Hepatocyte (in vitro differentiated cells): Measurements from ENCODE around the gene MUC16.

ENCODE experiments used
- CTCF ChIP-seq: fragments of 200-600 bp; sonication (generic); IDR thresholded peaks from 2 replicates; pipeline ENCODE4 v1.5.1; 2016; ENCODE audit warnings: antibody characterized with exemption, mild to moderate bottlenecking; ENCODE audit not compliant: poor library complexity
- EZH2 ChIP-seq: fragments of 200-600 bp; sonication (generic); IDR thresholded peaks from 2 replicates; pipeline ENCODE4 v1.6.1; 2016; ENCODE audit warnings: antibody characterized with exemption, mild to moderate bottlenecking, borderline replicate concordance

GRCh38 chr19:9032136-9032631 lies 22.0 kb upstream of the MUC16 start:
- TF ChIP-seq EZH2, result no peak
- TF ChIP-seq CTCF, result no peak
